ENCODE measurements around the gene IL1R1. TPM values are rescaled to one million over a fixed set of nuclear protein-coding genes. Genes with fewer than 3 reads are reported as not detected.
A peak's percentile ranks its signal among the peaks of the same experiment; 100 is the strongest.

Gene IL1R1
- total RNA-seq, 3 donors from 2014 or later: 17.8 to 40.1 (median 39.1) TPM

DNA sequence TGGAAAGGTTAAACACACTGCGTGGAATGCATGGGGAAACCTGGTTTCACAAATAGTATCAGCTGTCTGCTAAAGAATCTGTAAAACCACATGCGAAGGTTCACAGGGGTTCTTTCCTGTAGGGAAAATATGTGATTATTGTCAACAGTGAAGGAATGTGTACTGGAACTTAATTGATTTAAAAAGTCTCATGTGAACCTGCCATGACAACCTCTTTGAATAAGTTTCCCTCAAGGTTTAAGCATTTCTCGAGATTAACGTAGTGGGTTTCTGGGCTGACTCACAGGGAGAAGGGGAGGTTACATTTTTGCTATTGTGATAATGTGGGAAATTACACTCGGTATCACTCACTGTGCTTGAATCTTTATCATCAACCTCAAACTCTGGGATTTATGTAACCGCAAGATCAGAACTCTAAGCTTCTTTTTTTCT lies 28.2 kb upstream of the IL1R1 start:
- Histone ChIP-seq H3K4me1 (ENCODE audit: low read depth) (no peaks in the 10 kb centered on the region), H3K4me3 (no peak overlapping the region), H3K9me3 (no peaks in the 10 kb centered on the region), H3K36me3 (ENCODE audit: low read depth) (no peaks in the 10 kb centered on the region)
- no peak for TF ChIP-seq CTCF (IDR thresholded peaks at IDR 0.05)
- ATAC-seq (no peak), DNase-seq (no peak)
- intact Hi-C loops (cut with DNase I, micrococcal nuclease): no loop called here

DNA sequence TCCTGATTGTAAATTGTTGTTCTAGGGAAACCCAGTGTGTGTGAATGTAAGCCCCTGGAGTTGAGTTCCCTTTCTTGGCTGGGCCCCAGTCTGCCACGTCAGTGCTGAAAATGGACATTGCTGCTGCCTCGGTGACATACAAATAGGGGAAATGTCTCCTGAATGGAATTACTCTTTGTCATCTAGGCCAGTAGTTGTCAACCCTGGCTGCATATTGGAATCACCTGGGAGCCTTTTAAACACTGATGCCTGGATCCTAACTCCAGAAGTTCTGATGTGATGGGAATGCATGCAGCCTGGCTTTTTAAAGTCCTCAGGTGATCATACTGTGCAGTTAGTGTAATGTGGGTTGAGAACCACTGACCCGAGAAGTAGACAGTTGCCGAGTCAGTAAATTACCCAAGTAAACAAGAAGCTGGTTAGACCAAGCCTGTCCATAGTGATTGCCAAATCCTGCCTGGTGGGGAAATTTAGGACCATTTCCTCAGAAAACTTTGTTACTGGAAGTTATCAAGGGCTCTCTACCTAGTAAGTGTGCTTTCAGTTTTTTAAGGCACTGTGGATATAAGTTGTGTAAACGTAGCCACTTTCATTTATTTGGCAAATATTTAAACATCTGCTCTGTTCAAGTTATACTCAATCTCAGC lies 27.6 kb upstream of the IL1R1 start:
- intact Hi-C loops (cut with DNase I, micrococcal nuclease): no loop called here
- Histone ChIP-seq H3K9me3 (no peaks in the 10 kb centered on the region), H3K36me3 (ENCODE audit: low read depth) (no peaks in the 10 kb centered on the region), H3K4me3 (no peak overlapping the region), H3K4me1 (ENCODE audit: low read depth) (peaks cover 4% of the 10 kb centered on the region)
- ATAC-seq (peak; percentile 34), DNase-seq (no peak)
- no peak for TF ChIP-seq CTCF (IDR thresholded peaks at IDR 0.05)

DNA sequence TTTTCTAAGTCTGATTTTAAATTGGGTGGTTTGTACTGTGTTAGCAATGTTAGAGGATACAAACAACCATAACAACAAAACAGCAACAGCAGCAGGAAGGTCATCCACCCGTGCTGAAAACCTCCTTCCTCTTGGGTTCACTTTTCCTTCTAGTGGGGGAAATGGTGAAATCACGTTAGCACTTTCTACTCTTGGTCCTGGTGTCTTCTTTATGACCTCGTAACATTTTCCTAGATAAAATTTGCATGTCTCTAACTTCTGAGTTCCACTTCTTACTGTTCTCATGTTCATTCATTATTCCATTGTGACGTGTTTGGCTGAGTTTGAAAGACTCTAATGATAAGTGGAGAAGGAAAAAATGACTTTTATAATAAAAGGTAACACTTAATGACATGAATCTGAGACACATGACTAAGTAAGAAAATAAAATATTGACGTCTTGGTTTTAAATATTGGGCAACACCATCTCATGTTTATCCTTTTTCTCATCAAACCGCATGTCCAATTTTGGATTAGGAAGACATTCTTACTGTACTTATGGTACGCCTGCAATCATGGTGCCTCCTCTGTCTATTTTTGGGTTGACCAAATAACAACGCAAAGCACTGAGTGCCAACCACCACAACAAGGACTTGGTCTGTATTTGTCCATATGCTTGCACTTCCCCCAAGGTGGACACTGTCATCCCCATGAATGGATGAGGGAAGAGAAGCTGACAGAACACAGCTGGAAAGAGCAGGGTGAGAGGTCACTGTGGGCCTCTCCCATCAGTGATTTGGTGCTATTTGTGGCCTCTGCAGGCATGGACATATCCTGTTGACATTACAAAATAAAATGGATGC lies 25.7 kb upstream of the IL1R1 start:
- no peaks in the 10 kb centered on the region for H3K9me3 ChIP-seq
- ATAC-seq (no peak), DNase-seq (no peak)
- H3K36me3 ChIP-seq (ENCODE audit: low read depth): no peaks in the 10 kb centered on the region
- intact Hi-C loops (cut with DNase I, micrococcal nuclease): no loop called here
- peaks cover 17% of the 10 kb centered on the region for H3K4me1 ChIP-seq (ENCODE audit: low read depth)
- no peak overlapping the region for H3K4me3 ChIP-seq
- no peak for TF ChIP-seq CTCF (IDR thresholded peaks at IDR 0.05)

- no peak for DNase-seq
- no peak for ATAC-seq
- Histone ChIP-seq H3K4me1 (ENCODE audit: low read depth) (peaks cover 21% of the 10 kb centered on the region), H3K9me3 (no peaks in the 10 kb centered on the region), H3K36me3 (ENCODE audit: low read depth) (no peaks in the 10 kb centered on the region), H3K4me3 (no peak overlapping the region)
- intact Hi-C loops (cut with DNase I, micrococcal nuclease): no loop called here
- no peak for TF ChIP-seq CTCF (IDR thresholded peaks at IDR 0.05)
Observed at GRCh38 chr2:102117472-102117858, 25.1 kb upstream of the IL1R1 start.

GRCh38 chr2:102119255-102119654 lies 23.3 kb upstream of the IL1R1 start:
- DNase-seq (no peak), ATAC-seq (peak; percentile 6)
- peaks cover 25% of the 10 kb centered on the region for H3K4me1 ChIP-seq (ENCODE audit: low read depth)
- H3K9me3 ChIP-seq: no peaks in the 10 kb centered on the region
- no peak overlapping the region for H3K4me3 ChIP-seq
- TF ChIP-seq CTCF (IDR thresholded peaks at IDR 0.05): no peak
- H3K36me3 ChIP-seq (ENCODE audit: low read depth): no peaks in the 10 kb centered on the region
- intact Hi-C loops (cut with DNase I, micrococcal nuclease): no loop called here

All from mucosa of descending colon (tissue), 3 donors.